SK-N-SH (cell line): ENCODE results near the gene CALD1. TPM values are rescaled to one million over a fixed set of nuclear protein-coding genes. Genes with fewer than 3 reads are reported as not detected.

Experiments used
- CTCF ChIA-PET: fragments of 300-600, 350-600 bp; formaldehyde crosslinking; extraction: SDS; loops from one replicate; lab custom pipeline; 2021; lab: Yijun Ruan, JAX
- POLR2A ChIA-PET: fragments of 350-600 bp; sonication (Branson Sonifier 250); formaldehyde crosslinking; extraction: SDS; loops from one replicate; lab custom pipeline; 2020; ENCODE audit warnings: antibody characterized with exemption, inconsistent platforms; lab: Yijun Ruan, JAX
- DNase-seq: peaks from one replicate; pipeline ENCODE4 v3.0.0; 2012
- H2AFZ ChIP-seq: fragments of 200-600 bp; sonication (generic); 2 replicates; pipeline ENCODE4 v1.8.1; 2016; ENCODE audit warnings: antibody characterized with exemption, mild to moderate bottlenecking, low read depth
- H3F3A ChIP-seq: fragments of 200-600 bp; sonication (generic); replicated peaks from 2 replicates; pipeline ENCODE3; 2016; ENCODE audit warnings: antibody characterized with exemption, mild to moderate bottlenecking; ENCODE audit not compliant: insufficient read depth
- H3K27ac ChIP-seq, 2 experiments: fragments of 200-500 bp in 1 of 2; fragments of 200-600 bp in 1 of 2; sonication (Bioruptor generic) in 1 of 2; sonication (generic), shearing (Covaris generic) in 1 of 2; 2 replicates each; pipeline versions ENCODE4 v1.5.1 to v1.6.1; 2014 to 2016; ENCODE audit warnings: low read depth in 2 of 2, inconsistent platforms in 1 of 2, low read length in 1 of 2, mild to moderate bottlenecking in 1 of 2, mixed read lengths in 1 of 2
- H3K27me3 ChIP-seq: fragments of 200-600 bp; sonication (generic), shearing (Covaris generic); 2 replicates; pipeline ENCODE4 v1.6.1; 2016; ENCODE audit warnings: mixed run types; ENCODE audit not compliant: insufficient read depth
- H3K36me3 ChIP-seq, 2 experiments: fragments of 200-500 bp in 1 of 2; fragments of 200-600 bp in 1 of 2; sonication (Bioruptor generic) in 1 of 2; sonication (generic) in 1 of 2; replicated peaks in 1 of 2; 2 replicates each; pipeline versions ENCODE3 to v1.5.1; 2014 to 2016; ENCODE audit warnings: low read length in 1 of 2, mild to moderate bottlenecking in 1 of 2; ENCODE audit not compliant: insufficient read depth in 2 of 2, control insufficient read depth in 1 of 2
- H3K4me1 ChIP-seq, 2 experiments: fragments of 200-500 bp in 1 of 2; fragments of 200-600 bp in 1 of 2; sonication (Bioruptor generic) in 1 of 2; sonication (generic), shearing (Covaris generic) in 1 of 2; 2 replicates each; pipeline versions ENCODE4 v1.5.1 to v1.6.1; 2014 to 2016; ENCODE audit warnings: low read depth in 1 of 2, low read length in 1 of 2, mixed run types in 1 of 2; ENCODE audit not compliant: insufficient read depth in 2 of 2, control insufficient read depth in 1 of 2
- H3K4me2 ChIP-seq: fragments of 200-600 bp; sonication (generic), shearing (Covaris generic); 2 replicates; pipeline ENCODE4 v1.6.1; 2017; ENCODE audit warnings: mixed run types
- H3K4me3 ChIP-seq, 2 experiments: fragments of 200-500 bp in 1 of 2; fragments of 200-600 bp in 1 of 2; sonication (Bioruptor generic) in 1 of 2; sonication (generic), shearing (Covaris generic) in 1 of 2; 2 replicates each; pipeline versions ENCODE4 v1.5.1 to v1.8.1; 2014 to 2016; ENCODE audit warnings: low read depth in 2 of 2, inconsistent platforms in 1 of 2, low read length in 1 of 2, mild to moderate bottlenecking in 1 of 2, mixed read lengths in 1 of 2, moderate library complexity in 1 of 2
- H3K79me2 ChIP-seq: fragments of 200-600 bp; sonication (generic); 2 replicates; pipeline ENCODE4 v1.8.1; 2017; ENCODE audit warnings: mild to moderate bottlenecking; ENCODE audit not compliant: insufficient read depth
- H3K9ac ChIP-seq: fragments of 200-600 bp; sonication (generic); 2 replicates; pipeline ENCODE4 v1.6.1; 2017; ENCODE audit warnings: mixed run types
- H3K9me2 ChIP-seq: fragments of 200-600 bp; sonication (generic); 2 replicates; pipeline ENCODE4 v1.6.1; 2017; ENCODE audit warnings: mixed run types
- H3K9me3 ChIP-seq: fragments of 200-600 bp; sonication (generic); 2 replicates; pipeline ENCODE4 v1.6.1; 2017; ENCODE audit warnings: mixed run types, mild to moderate bottlenecking, moderate library complexity
- H4K20me1 ChIP-seq: fragments of 200-600 bp; sonication (generic); 2 replicates; pipeline ENCODE4 v1.6.1; 2017; ENCODE audit warnings: mild to moderate bottlenecking, mixed run types; ENCODE audit not compliant: insufficient read depth
- ELF1 ChIP-seq: IDR thresholded peaks from 2 replicates; pipeline ENCODE4 v1.4.0; 2012
- EP300 ChIP-seq, 2 experiments: IDR thresholded peaks; 2 replicates each; pipeline versions ENCODE4 v1.4.0 to v1.6.1; 2012; ENCODE audit warnings: borderline replicate concordance in 1 of 2, low read depth in 1 of 2, low read length in 1 of 2
- GABPA ChIP-seq: IDR thresholded peaks from 2 replicates; pipeline ENCODE4 v1.4.0; 2012; ENCODE audit warnings: low read depth, mild to moderate bottlenecking
- JUND ChIP-seq: IDR thresholded peaks from 2 replicates; pipeline ENCODE4 v1.4.0; 2012
- MEF2A ChIP-seq: IDR thresholded peaks from 2 replicates; pipeline ENCODE4 v1.4.0; 2012; ENCODE audit warnings: low read depth, borderline replicate concordance
- MXI1 ChIP-seq: IDR thresholded peaks from 2 replicates; pipeline ENCODE4 v1.6.1; 2012; ENCODE audit warnings: mild to moderate bottlenecking, low read depth, low read length, improper control_type of control experiment
- NRF1 ChIP-seq: IDR thresholded peaks from 2 replicates; pipeline ENCODE4 v1.6.1; 2012; ENCODE audit warnings: low read depth, mild to moderate bottlenecking, low read length
- POLR2AphosphoS5 ChIP-seq: IDR thresholded peaks from 2 replicates; pipeline ENCODE4 v1.6.1; 2012; ENCODE audit warnings: low read depth, low read length
- RXRA ChIP-seq: IDR thresholded peaks from 2 replicates; pipeline ENCODE4 v1.4.0; 2012; ENCODE audit warnings: low read depth, mild to moderate bottlenecking, borderline replicate concordance
- SIN3A ChIP-seq: IDR thresholded peaks from 2 replicates; pipeline ENCODE4 v1.6.1; 2012; ENCODE audit warnings: low read depth, mild to moderate bottlenecking, low read length, moderate library complexity, borderline replicate concordance
- SMC3 ChIP-seq: IDR thresholded peaks from 2 replicates; pipeline ENCODE4 v1.6.1; 2012; ENCODE audit warnings: low read depth, low read length, improper control_type of control experiment
- TAF1 ChIP-seq: IDR thresholded peaks from 2 replicates; pipeline ENCODE4 v1.6.1; 2012; ENCODE audit warnings: low read depth, mild to moderate bottlenecking, low read length, moderate library complexity, borderline replicate concordance
- WGBS: methylation state at CpG from one replicate; pipeline ENCODE4 v1.1.6; 2017; ENCODE audit warnings: low lambda C conversion rate; 5-methylcytosine and 5-hydroxymethylcytosine counted together
- polyA plus RNA-seq, 3 experiments: library from polyadenylated mRNA; depleted of rRNA; stranded (reverse); fragments of >200 nt; gene quantifications; 2 replicates each; pipeline ENCODE4 v1.2.3, GENCODE V29; 2012
- TF ChIP-seq, protein P1 (sequence below): fragments of 150-350 bp; IDR thresholded peaks from 2 replicates; pipeline ENCODE4 v1.6.1; 2017; ENCODE audit warnings: antibody characterized with exemption, low read length, low read depth, borderline replicate concordance
- TF ChIP-seq, protein P2 (sequence below): fragments of 200-600 bp; sonication (generic); IDR thresholded peaks from 2 replicates; pipeline ENCODE4 v1.6.1; 2017; ENCODE audit warnings: antibody characterized with exemption, mild to moderate bottlenecking, moderate library complexity
- TF ChIP-seq, protein P3 (sequence below): IDR thresholded peaks from 2 replicates; pipeline ENCODE4 v1.4.0; 2012; ENCODE audit warnings: low read depth, borderline replicate concordance

The CALD1 gene
- polyA plus RNA-seq, 1 of the 3 experiments (the other 2 are of a cell fraction) = 299 TPM

DNA sequence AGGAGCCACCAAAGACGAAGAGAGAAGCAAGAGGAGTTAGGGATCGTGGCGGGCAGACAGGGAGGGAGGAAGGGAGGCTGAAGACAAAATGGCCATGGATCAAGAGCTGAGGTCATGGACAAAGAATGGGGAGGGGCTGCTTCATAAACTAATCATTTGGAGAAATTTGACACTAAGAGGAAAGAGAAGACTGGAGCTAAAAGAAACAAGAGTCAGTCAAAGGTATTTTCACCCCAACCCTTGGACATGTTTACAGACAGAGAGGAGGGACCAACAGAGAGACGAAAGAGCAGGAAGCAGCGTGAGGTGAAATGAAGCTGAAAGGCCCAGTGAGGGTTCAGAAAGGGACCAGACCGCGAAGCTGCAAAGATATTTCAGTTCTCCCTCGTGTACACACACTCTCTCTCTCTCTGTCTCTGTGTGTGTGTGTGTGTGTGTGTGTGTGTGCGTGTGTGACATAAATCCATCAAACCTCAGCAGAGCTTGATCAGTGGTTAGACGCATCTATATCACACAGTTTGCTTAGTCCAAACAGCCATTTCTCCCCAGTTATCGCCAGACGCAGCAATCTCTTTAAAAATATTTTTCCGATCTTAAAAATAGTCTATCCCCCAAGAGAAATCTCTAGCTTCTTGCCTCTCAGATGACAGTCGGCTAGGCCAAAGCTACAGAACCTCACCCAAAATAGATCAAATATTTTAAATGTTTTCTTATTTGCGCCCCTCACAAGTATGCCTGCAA is 12.5 kb upstream of the CALD1 start:
- H3K4me2 ChIP-seq = no peak overlapping the region
- 87% methylated on average over 15 of the region's 15 CpGs for WGBS
- H3F3A ChIP-seq = no peaks in the 10 kb centered on the region
- CTCF ChIA-PET = interaction anchor here (0.7 to 1.9 kb wide), 10 partner anchors 10 to 322 kb away, joined by 3 to 7 read pairs (median 3); partner anchors contain the start of gene AGBL3
- no peaks in the 10 kb centered on the region for H3K36me3 ChIP-seq
- H3K9me3 ChIP-seq = no peaks in the 10 kb centered on the region
- TF ChIP-seq EP300 (IDR thresholded peaks at IDR 0.05; ENCODE audit: borderline replicate concordance in 1 of 2, low read depth in 1 of 2, low read length in 1 of 2) = no peak
- TF ChIP-seq POLR2AphosphoS5 = no peak
- TF ChIP-seq, protein P1, sequence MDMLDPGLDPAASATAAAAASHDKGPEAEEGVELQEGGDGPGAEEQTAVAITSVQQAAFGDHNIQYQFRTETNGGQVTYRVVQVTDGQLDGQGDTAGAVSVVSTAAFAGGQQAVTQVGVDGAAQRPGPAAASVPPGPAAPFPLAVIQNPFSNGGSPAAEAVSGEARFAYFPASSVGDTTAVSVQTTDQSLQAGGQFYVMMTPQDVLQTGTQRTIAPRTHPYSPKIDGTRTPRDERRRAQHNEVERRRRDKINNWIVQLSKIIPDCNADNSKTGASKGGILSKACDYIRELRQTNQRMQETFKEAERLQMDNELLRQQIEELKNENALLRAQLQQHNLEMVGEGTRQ = no peak
- no peak for TF ChIP-seq ELF1
- no peak for TF ChIP-seq SMC3
- no peak for TF ChIP-seq MXI1
- TF ChIP-seq RXRA = no peak
- H3K79me2 ChIP-seq = no peaks in the 10 kb centered on the region
- H2AFZ ChIP-seq = no peak overlapping the region
- H3K9me2 ChIP-seq = no peaks in the 10 kb centered on the region
- H3K4me1 ChIP-seq = no peaks in the 10 kb centered on the region; a peak in 1 of 4 replicates
- DNase-seq = no peak
- H3K9ac ChIP-seq = no peak overlapping the region
- POLR2A ChIA-PET = interaction anchor here (1.3 kb wide), 1 partner anchor 9 kb away, joined by 3 read pairs; no protein-coding TSS in a partner anchor
- no peak overlapping the region for H3K27ac ChIP-seq
- no peaks in the 10 kb centered on the region for H3K27me3 ChIP-seq
- H4K20me1 ChIP-seq = no peaks in the 10 kb centered on the region
- no peak overlapping the region for H3K4me3 ChIP-seq

DNA sequence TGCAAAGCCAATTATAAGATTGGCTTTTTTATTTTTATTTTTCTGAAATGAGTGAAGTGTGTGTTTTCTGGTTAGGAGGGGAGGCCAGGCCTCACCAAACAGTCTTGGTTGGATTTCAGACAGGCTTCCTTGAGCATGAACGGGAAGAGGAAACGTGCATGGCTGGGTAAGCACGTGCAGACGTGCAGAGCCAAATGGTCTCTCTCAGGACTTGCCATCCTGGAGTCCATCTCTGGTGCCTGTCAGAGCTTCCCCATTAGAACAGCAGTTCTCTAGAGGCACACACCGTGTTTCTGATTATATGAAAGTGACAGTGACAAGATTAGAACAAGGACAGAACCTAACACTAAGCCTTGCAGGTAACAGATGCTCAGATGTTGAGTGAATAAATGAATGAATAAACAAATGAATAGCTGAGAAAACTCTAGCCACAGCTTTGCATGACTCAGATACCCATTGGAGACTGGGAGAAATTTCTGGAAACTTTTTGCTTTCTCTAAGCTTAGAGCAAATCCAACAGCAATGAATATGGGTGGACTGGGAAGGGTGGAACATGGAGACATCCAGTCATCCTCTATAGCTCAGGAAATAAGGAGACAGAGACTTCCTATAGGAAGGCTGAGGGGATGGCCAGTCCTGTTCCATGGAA is 11.8 kb upstream of the CALD1 start:
- Histone ChIP-seq H3K27ac (no peak overlapping the region), H3K9me2 (no peaks in the 10 kb centered on the region), H4K20me1 (no peaks in the 10 kb centered on the region), H3K79me2 (no peaks in the 10 kb centered on the region), H3K9me3 (no peaks in the 10 kb centered on the region), H3K4me2 (no peak overlapping the region), H3K4me1 (no peaks in the 10 kb centered on the region; a peak in 1 of 4 replicates), H2AFZ (no peak overlapping the region), H3K27me3 (no peaks in the 10 kb centered on the region), H3F3A (no peaks in the 10 kb centered on the region), H3K36me3 (no peaks in the 10 kb centered on the region), H3K4me3 (no peak overlapping the region), H3K9ac (no peak overlapping the region)
- WGBS = 79% methylated on average over 5 of the region's 5 CpGs
- no peak for TF ChIP-seq MEF2A
- TF ChIP-seq SIN3A = no peak
- no peak for TF ChIP-seq TAF1
- TF ChIP-seq, protein P2, sequence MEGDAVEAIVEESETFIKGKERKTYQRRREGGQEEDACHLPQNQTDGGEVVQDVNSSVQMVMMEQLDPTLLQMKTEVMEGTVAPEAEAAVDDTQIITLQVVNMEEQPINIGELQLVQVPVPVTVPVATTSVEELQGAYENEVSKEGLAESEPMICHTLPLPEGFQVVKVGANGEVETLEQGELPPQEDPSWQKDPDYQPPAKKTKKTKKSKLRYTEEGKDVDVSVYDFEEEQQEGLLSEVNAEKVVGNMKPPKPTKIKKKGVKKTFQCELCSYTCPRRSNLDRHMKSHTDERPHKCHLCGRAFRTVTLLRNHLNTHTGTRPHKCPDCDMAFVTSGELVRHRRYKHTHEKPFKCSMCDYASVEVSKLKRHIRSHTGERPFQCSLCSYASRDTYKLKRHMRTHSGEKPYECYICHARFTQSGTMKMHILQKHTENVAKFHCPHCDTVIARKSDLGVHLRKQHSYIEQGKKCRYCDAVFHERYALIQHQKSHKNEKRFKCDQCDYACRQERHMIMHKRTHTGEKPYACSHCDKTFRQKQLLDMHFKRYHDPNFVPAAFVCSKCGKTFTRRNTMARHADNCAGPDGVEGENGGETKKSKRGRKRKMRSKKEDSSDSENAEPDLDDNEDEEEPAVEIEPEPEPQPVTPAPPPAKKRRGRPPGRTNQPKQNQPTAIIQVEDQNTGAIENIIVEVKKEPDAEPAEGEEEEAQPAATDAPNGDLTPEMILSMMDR = no peak
- TF ChIP-seq ELF1 = no peak
- no peak for TF ChIP-seq EP300 (IDR thresholded peaks at IDR 0.05; ENCODE audit: borderline replicate concordance in 1 of 2, low read depth in 1 of 2, low read length in 1 of 2)
- TF ChIP-seq GABPA = no peak
- TF ChIP-seq NRF1 = no peak
- TF ChIP-seq, protein P3, sequence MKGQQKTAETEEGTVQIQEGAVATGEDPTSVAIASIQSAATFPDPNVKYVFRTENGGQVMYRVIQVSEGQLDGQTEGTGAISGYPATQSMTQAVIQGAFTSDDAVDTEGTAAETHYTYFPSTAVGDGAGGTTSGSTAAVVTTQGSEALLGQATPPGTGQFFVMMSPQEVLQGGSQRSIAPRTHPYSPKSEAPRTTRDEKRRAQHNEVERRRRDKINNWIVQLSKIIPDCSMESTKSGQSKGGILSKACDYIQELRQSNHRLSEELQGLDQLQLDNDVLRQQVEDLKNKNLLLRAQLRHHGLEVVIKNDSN = no peak
- no peak for TF ChIP-seq JUND
- TF ChIP-seq SMC3 = no peak
- ChIA-PET POLR2A (interaction anchor here (1.3 kb wide), 1 partner anchor 10 kb away, joined by 3 read pairs; no protein-coding TSS in a partner anchor), CTCF (interaction anchor here (0.5 to 1.9 kb wide), 7 partner anchors 11 to 406 kb away, joined by 3 to 7 read pairs (median 3); partner anchors contain the start of gene AGBL3)
- no peak for DNase-seq
